SK-N-SH (cell line): ENCODE results near the gene HEMGN. TPM values are rescaled to one million over a fixed set of nuclear protein-coding genes. Genes with fewer than 3 reads are reported as not detected.

Experiments
- CTCF ChIA-PET: fragments of 300-600, 350-600 bp; formaldehyde crosslinking; extraction: SDS; loops from one replicate; lab custom pipeline; 2021; lab: Yijun Ruan, JAX
- POLR2A ChIA-PET: fragments of 350-600 bp; sonication (Branson Sonifier 250); formaldehyde crosslinking; extraction: SDS; loops from one replicate; lab custom pipeline; 2020; ENCODE audit warnings: antibody characterized with exemption, inconsistent platforms; lab: Yijun Ruan, JAX
- DNase-seq: peaks from one replicate; pipeline ENCODE4 v3.0.0; 2012
- H2AFZ ChIP-seq: fragments of 200-600 bp; sonication (generic); 2 replicates; pipeline ENCODE4 v1.8.1; 2016; ENCODE audit warnings: antibody characterized with exemption, mild to moderate bottlenecking, low read depth
- H3F3A ChIP-seq: fragments of 200-600 bp; sonication (generic); replicated peaks from 2 replicates; pipeline ENCODE3; 2016; ENCODE audit warnings: antibody characterized with exemption, mild to moderate bottlenecking; ENCODE audit not compliant: insufficient read depth
- H3K27ac ChIP-seq, 2 experiments: fragments of 200-500 bp in 1 of 2; fragments of 200-600 bp in 1 of 2; sonication (Bioruptor generic) in 1 of 2; sonication (generic), shearing (Covaris generic) in 1 of 2; 2 replicates each; pipeline versions ENCODE4 v1.5.1 to v1.6.1; 2014 to 2016; ENCODE audit warnings: low read depth in 2 of 2, inconsistent platforms in 1 of 2, low read length in 1 of 2, mild to moderate bottlenecking in 1 of 2, mixed read lengths in 1 of 2
- H3K27me3 ChIP-seq: fragments of 200-600 bp; sonication (generic), shearing (Covaris generic); 2 replicates; pipeline ENCODE4 v1.6.1; 2016; ENCODE audit warnings: mixed run types; ENCODE audit not compliant: insufficient read depth
- H3K36me3 ChIP-seq, 2 experiments: fragments of 200-500 bp in 1 of 2; fragments of 200-600 bp in 1 of 2; sonication (Bioruptor generic) in 1 of 2; sonication (generic) in 1 of 2; replicated peaks in 1 of 2; 2 replicates each; pipeline versions ENCODE3 to v1.5.1; 2014 to 2016; ENCODE audit warnings: low read length in 1 of 2, mild to moderate bottlenecking in 1 of 2; ENCODE audit not compliant: insufficient read depth in 2 of 2, control insufficient read depth in 1 of 2
- H3K4me1 ChIP-seq, 2 experiments: fragments of 200-500 bp in 1 of 2; fragments of 200-600 bp in 1 of 2; sonication (Bioruptor generic) in 1 of 2; sonication (generic), shearing (Covaris generic) in 1 of 2; 2 replicates each; pipeline versions ENCODE4 v1.5.1 to v1.6.1; 2014 to 2016; ENCODE audit warnings: low read depth in 1 of 2, low read length in 1 of 2, mixed run types in 1 of 2; ENCODE audit not compliant: insufficient read depth in 2 of 2, control insufficient read depth in 1 of 2
- H3K4me2 ChIP-seq: fragments of 200-600 bp; sonication (generic), shearing (Covaris generic); 2 replicates; pipeline ENCODE4 v1.6.1; 2017; ENCODE audit warnings: mixed run types
- H3K4me3 ChIP-seq, 2 experiments: fragments of 200-500 bp in 1 of 2; fragments of 200-600 bp in 1 of 2; sonication (Bioruptor generic) in 1 of 2; sonication (generic), shearing (Covaris generic) in 1 of 2; 2 replicates each; pipeline versions ENCODE4 v1.5.1 to v1.8.1; 2014 to 2016; ENCODE audit warnings: low read depth in 2 of 2, inconsistent platforms in 1 of 2, low read length in 1 of 2, mild to moderate bottlenecking in 1 of 2, mixed read lengths in 1 of 2, moderate library complexity in 1 of 2
- H3K79me2 ChIP-seq: fragments of 200-600 bp; sonication (generic); 2 replicates; pipeline ENCODE4 v1.8.1; 2017; ENCODE audit warnings: mild to moderate bottlenecking; ENCODE audit not compliant: insufficient read depth
- H3K9ac ChIP-seq: fragments of 200-600 bp; sonication (generic); 2 replicates; pipeline ENCODE4 v1.6.1; 2017; ENCODE audit warnings: mixed run types
- H3K9me2 ChIP-seq: fragments of 200-600 bp; sonication (generic); 2 replicates; pipeline ENCODE4 v1.6.1; 2017; ENCODE audit warnings: mixed run types
- H3K9me3 ChIP-seq: fragments of 200-600 bp; sonication (generic); 2 replicates; pipeline ENCODE4 v1.6.1; 2017; ENCODE audit warnings: mixed run types, mild to moderate bottlenecking, moderate library complexity
- H4K20me1 ChIP-seq: fragments of 200-600 bp; sonication (generic); 2 replicates; pipeline ENCODE4 v1.6.1; 2017; ENCODE audit warnings: mild to moderate bottlenecking, mixed run types; ENCODE audit not compliant: insufficient read depth
- EZH2phosphoT487 ChIP-seq: fragments of 200-600 bp; sonication (generic); IDR thresholded peaks from 2 replicates; pipeline ENCODE4 v1.6.1; 2017; ENCODE audit warnings: low read depth, mixed run types, mild to moderate bottlenecking, antibody characterized with exemption, moderate library complexity, borderline replicate concordance
- FOSL2 ChIP-seq: IDR thresholded peaks from 2 replicates; pipeline ENCODE4 v1.4.0; 2012; ENCODE audit warnings: low read depth, mild to moderate bottlenecking, moderate library complexity, borderline replicate concordance
- FOXM1 ChIP-seq: IDR thresholded peaks from 2 replicates; pipeline ENCODE4 v1.4.0; 2012; ENCODE audit warnings: low read depth, mild to moderate bottlenecking
- GABPA ChIP-seq: IDR thresholded peaks from 2 replicates; pipeline ENCODE4 v1.4.0; 2012; ENCODE audit warnings: low read depth, mild to moderate bottlenecking
- GATA2 ChIP-seq: sonication (generic); formaldehyde crosslinking; IDR thresholded peaks from 2 replicates; pipeline ENCODE4 v1.5.0; 2020; ENCODE audit warnings: mild to moderate bottlenecking, missing genetic modification reagents
- MEF2A ChIP-seq: IDR thresholded peaks from 2 replicates; pipeline ENCODE4 v1.4.0; 2012; ENCODE audit warnings: low read depth, borderline replicate concordance
- MXI1 ChIP-seq: IDR thresholded peaks from 2 replicates; pipeline ENCODE4 v1.6.1; 2012; ENCODE audit warnings: mild to moderate bottlenecking, low read depth, low read length, improper control_type of control experiment
- NRF1 ChIP-seq: IDR thresholded peaks from 2 replicates; pipeline ENCODE4 v1.6.1; 2012; ENCODE audit warnings: low read depth, mild to moderate bottlenecking, low read length
- POLR2AphosphoS5 ChIP-seq: IDR thresholded peaks from 2 replicates; pipeline ENCODE4 v1.6.1; 2012; ENCODE audit warnings: low read depth, low read length
- RCOR1 ChIP-seq: fragments of 150-350 bp; IDR thresholded peaks from 2 replicates; pipeline ENCODE4 v1.6.1; 2017; ENCODE audit warnings: antibody characterized with exemption, low read length
- REST ChIP-seq: IDR thresholded peaks from 2 replicates; pipeline ENCODE4 v1.6.1; 2012; ENCODE audit warnings: mild to moderate bottlenecking, low read depth, low read length, moderate library complexity
- RFX5 ChIP-seq: IDR thresholded peaks from 2 replicates; pipeline ENCODE4 v1.6.1; 2012; ENCODE audit warnings: mild to moderate bottlenecking, improper control_type of control experiment, low read length
- SIN3A ChIP-seq: IDR thresholded peaks from 2 replicates; pipeline ENCODE4 v1.6.1; 2012; ENCODE audit warnings: low read depth, mild to moderate bottlenecking, low read length, moderate library complexity, borderline replicate concordance
- TAF1 ChIP-seq: IDR thresholded peaks from 2 replicates; pipeline ENCODE4 v1.6.1; 2012; ENCODE audit warnings: low read depth, mild to moderate bottlenecking, low read length, moderate library complexity, borderline replicate concordance
- TCF12 ChIP-seq: IDR thresholded peaks from 2 replicates; pipeline ENCODE4 v1.4.0; 2012
- TEAD4 ChIP-seq: IDR thresholded peaks from 2 replicates; pipeline ENCODE4 v1.4.0; 2012; ENCODE audit warnings: mild to moderate bottlenecking, borderline replicate concordance; ENCODE audit not compliant: insufficient read depth
- WGBS: methylation state at CpG from one replicate; pipeline ENCODE4 v1.1.6; 2017; ENCODE audit warnings: low lambda C conversion rate; 5-methylcytosine and 5-hydroxymethylcytosine counted together
- polyA plus RNA-seq, 3 experiments: library from polyadenylated mRNA; depleted of rRNA; stranded (reverse); fragments of >200 nt; gene quantifications; 2 replicates each; pipeline ENCODE4 v1.2.3, GENCODE V29; 2012
- TF ChIP-seq, protein P1 (sequence below): fragments of 150-350 bp; IDR thresholded peaks from 2 replicates; pipeline ENCODE4 v1.6.1; 2016; ENCODE audit warnings: mild to moderate bottlenecking, low read depth, low read length

HEMGN gene
- polyA plus RNA-seq, 1 of the 3 experiments (the other 2 are of a cell fraction), result not detected

DNA sequence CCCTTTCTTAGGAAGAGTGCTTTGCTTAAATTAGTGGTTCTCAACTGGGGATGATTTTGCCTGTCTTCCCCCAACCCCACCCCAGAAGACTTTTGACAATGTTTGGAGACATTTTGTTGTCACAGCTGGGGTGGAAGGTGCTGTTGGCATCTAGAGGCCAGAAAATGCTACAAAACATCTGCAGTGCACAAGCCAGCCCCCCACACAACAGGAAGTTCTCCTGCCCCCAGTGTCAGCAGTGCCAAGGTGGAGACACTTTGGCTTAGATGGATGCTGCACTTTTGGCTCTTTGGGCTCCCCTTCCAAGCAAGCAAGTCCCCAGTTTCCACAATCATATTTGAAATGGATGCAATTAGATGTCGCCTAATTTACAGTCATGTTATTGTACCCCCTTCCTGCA is 2.7 kb downstream of the HEMGN start:
- H4K20me1 ChIP-seq, result no peaks in the 10 kb centered on the region
- H3K79me2 ChIP-seq, result no peaks in the 10 kb centered on the region
- no peak overlapping the region for H3K9ac ChIP-seq
- CTCF ChIA-PET, result interaction anchor here (1.0 to 2.7 kb wide), 3 partner anchors 9 to 19 kb away, joined by 4 to 19 read pairs (median 6); partner anchors contain the start of gene TRMO
- no peaks in the 10 kb centered on the region for H3F3A ChIP-seq
- H3K36me3 ChIP-seq, result no peaks in the 10 kb centered on the region
- POLR2A ChIA-PET, result no interaction called here
- H3K27me3 ChIP-seq, result peaks cover 17% of the 10 kb centered on the region; the same call in 1 of the 2 replicates
- H3K9me2 ChIP-seq, result no peaks in the 10 kb centered on the region
- no peak overlapping the region for H2AFZ ChIP-seq
- H3K4me2 ChIP-seq, result no peak overlapping the region
- H3K4me3 ChIP-seq, result no peak overlapping the region
- WGBS, result 9% methylated on average over 1 of the region's 1 CpG
- no peaks in the 10 kb centered on the region for H3K4me1 ChIP-seq
- no peak overlapping the region for H3K27ac ChIP-seq
- TF ChIP-seq RCOR1 (no peak), RFX5 (no peak), REST (no peak), TCF12 (no peak), SIN3A (no peak), TEAD4 (no peak), MEF2A (no peak), EZH2phosphoT487 (no peak), FOXM1 (no peak), GABPA (no peak), FOSL2 (no peak), NRF1 (no peak), POLR2AphosphoS5 (no peak), TAF1 (no peak), MXI1 (no peak), GATA2 (CRISPR knock-in tag) (no peak)
- TF ChIP-seq, protein P1, sequence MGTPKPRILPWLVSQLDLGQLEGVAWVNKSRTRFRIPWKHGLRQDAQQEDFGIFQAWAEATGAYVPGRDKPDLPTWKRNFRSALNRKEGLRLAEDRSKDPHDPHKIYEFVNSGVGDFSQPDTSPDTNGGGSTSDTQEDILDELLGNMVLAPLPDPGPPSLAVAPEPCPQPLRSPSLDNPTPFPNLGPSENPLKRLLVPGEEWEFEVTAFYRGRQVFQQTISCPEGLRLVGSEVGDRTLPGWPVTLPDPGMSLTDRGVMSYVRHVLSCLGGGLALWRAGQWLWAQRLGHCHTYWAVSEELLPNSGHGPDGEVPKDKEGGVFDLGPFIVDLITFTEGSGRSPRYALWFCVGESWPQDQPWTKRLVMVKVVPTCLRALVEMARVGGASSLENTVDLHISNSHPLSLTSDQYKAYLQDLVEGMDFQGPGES, result no peak
- no peak for DNase-seq
- no peaks in the 10 kb centered on the region for H3K9me3 ChIP-seq
